Thoracic aorta (tissue), 2 donors: ENCODE results near the gene MEIS1. TPM values are rescaled to one million over a fixed set of nuclear protein-coding genes. Genes with fewer than 3 reads are reported as not detected.

Source experiments
- ATAC-seq: fragments of 150-250 bp; one replicate; pipeline ENCODE4 v1.8.0; 2017; ENCODE audit warnings: low read depth; ENCODE audit not compliant: insufficient number of reproducible peaks, low FRiP score
- DNase-seq: peaks from one replicate; pipeline ENCODE4 v3.0.0-alpha.2; 2020; ENCODE audit warnings: low spot score
- H3K27ac ChIP-seq, 2 donors: fragments of 200-600 bp; sonication (generic); 1 replicate in 1 of 2; 2 replicates in 1 of 2; pipeline ENCODE4 v1.5.1; 2016; ENCODE audit warnings: mild to moderate bottlenecking in 2 of 2, moderate library complexity in 2 of 2
- H3K27me3 ChIP-seq: fragments of 200-600 bp; sonication (generic); replicated peaks from 2 replicates; pipeline ENCODE4 v1.6.0; 2016; ENCODE audit warnings: mild to moderate bottlenecking; ENCODE audit not compliant: insufficient read depth
- H3K36me3 ChIP-seq: fragments of 200-600 bp; sonication (generic); one replicate; pipeline ENCODE4 v1.5.1; 2016
- H3K4me1 ChIP-seq, 2 donors: fragments of 200-600 bp; sonication (generic); 1 replicate in 1 of 2; 2 replicates in 1 of 2; pipeline versions ENCODE4 v1.5.1 to v1.6.0; 2016; ENCODE audit warnings: low read depth in 2 of 2, mild to moderate bottlenecking in 1 of 2; ENCODE audit not compliant: control insufficient read depth in 1 of 2
- H3K4me3 ChIP-seq: fragments of 200-600 bp; sonication (generic); 2 replicates; pipeline ENCODE4 v1.5.1; 2016; ENCODE audit warnings: mild to moderate bottlenecking
- H3K9me3 ChIP-seq: fragments of 200-600 bp; sonication (generic); 2 replicates; pipeline ENCODE4 v1.5.1; 2016
- CTCF ChIP-seq: fragments of 200-600 bp; sonication (generic); IDR thresholded peaks from one replicate; pipeline ENCODE4 v1.5.1; 2019; ENCODE audit warnings: antibody characterized with exemption
- total RNA-seq, 2 donors: library from RNA; depleted of rRNA; stranded (reverse); fragments of >200 nt; gene quantifications; one replicate each; pipeline versions ENCODE4 v1.1.0 to v1.2.3, GENCODE V29; 2016

Gene MEIS1
- total RNA-seq, 2 donors from 2014 or later: 29.4 to 58.4 TPM

GRCh38 chr2:66562304-66562685, 127.4 kb downstream of the MEIS1 start:
- no peaks in the 10 kb centered on the region for H3K36me3 ChIP-seq
- H3K4me1 ChIP-seq: peaks cover 25 to 55% of the 10 kb centered on the region in 2 donors
- no peak for ATAC-seq
- no peak for DNase-seq
- no peak for TF ChIP-seq CTCF
- H3K4me3 ChIP-seq: no peak overlapping the region
- no peaks in the 10 kb centered on the region for H3K27me3 ChIP-seq
- H3K9me3 ChIP-seq: no peaks in the 10 kb centered on the region
- no peak overlapping the region for H3K27ac ChIP-seq

- Histone ChIP-seq H3K4me1 (peaks cover 25 to 49% of the 10 kb centered on the region in 2 donors), H3K27me3 (no peaks in the 10 kb centered on the region), H3K4me3 (no peak overlapping the region), H3K27ac (no peak overlapping the region), H3K36me3 (no peaks in the 10 kb centered on the region), H3K9me3 (no peaks in the 10 kb centered on the region)
- no peak for TF ChIP-seq CTCF
- no peak for ATAC-seq
- no peak for DNase-seq
Measured at GRCh38 chr2:66563473-66563872, 128.5 kb downstream of the MEIS1 start.

GRCh38 chr2:66565291-66565690, 130.4 kb downstream of the MEIS1 start:
- ATAC-seq (no peak), DNase-seq (no peak)
- H3K27ac ChIP-seq: no peak overlapping the region
- no peaks in the 10 kb centered on the region for H3K9me3 ChIP-seq
- no peak for TF ChIP-seq CTCF
- no peak overlapping the region for H3K4me3 ChIP-seq
- H3K36me3 ChIP-seq: no peaks in the 10 kb centered on the region
- peaks cover 25 to 55% of the 10 kb centered on the region in 2 donors for H3K4me1 ChIP-seq
- H3K27me3 ChIP-seq: no peaks in the 10 kb centered on the region

GRCh38 chr2:66566726-66567399, 131.9 kb downstream of the MEIS1 start:
- Histone ChIP-seq H3K36me3 (peaks cover 7% of the 10 kb centered on the region), H3K4me1 (peaks cover 16 to 41% of the 10 kb centered on the region in 2 donors), H3K27me3 (no peaks in the 10 kb centered on the region), H3K4me3 (no peak overlapping the region), H3K27ac (no peak overlapping the region), H3K9me3 (no peaks in the 10 kb centered on the region)
- DNase-seq: no peak
- TF ChIP-seq CTCF: no peak
- no peak for ATAC-seq

- Histone ChIP-seq H3K4me1 (peaks cover 8 to 32% of the 10 kb centered on the region in 2 donors), H3K27ac (no peak overlapping the region)
Measured at GRCh38 chr2:66567729-66568128, 132.8 kb downstream of the MEIS1 start.

More at GRCh38 chr2:66567729-66568128, 132.8 kb downstream of the MEIS1 start:
- ATAC-seq: no peak
- Histone ChIP-seq H3K9me3 (no peaks in the 10 kb centered on the region), H3K36me3 (peaks cover 8% of the 10 kb centered on the region), H3K4me3 (no peak overlapping the region), H3K27me3 (no peaks in the 10 kb centered on the region)
- TF ChIP-seq CTCF: no peak
- no peak for DNase-seq
